T-helper 1 cell (primary cell): ENCODE data around the gene MSL2.
"Not testable (repeated sequence)": the region's sequence is repeated elsewhere in the genome, so short reads cannot be mapped to it uniquely, and the experiment has no call there.

Experiments used
- DNase-seq, 5 donors: peaks; one replicate each; pipeline ENCODE4 v3.0.0-alpha.2; 2012 to 2020

The MSL2 gene

DNA sequence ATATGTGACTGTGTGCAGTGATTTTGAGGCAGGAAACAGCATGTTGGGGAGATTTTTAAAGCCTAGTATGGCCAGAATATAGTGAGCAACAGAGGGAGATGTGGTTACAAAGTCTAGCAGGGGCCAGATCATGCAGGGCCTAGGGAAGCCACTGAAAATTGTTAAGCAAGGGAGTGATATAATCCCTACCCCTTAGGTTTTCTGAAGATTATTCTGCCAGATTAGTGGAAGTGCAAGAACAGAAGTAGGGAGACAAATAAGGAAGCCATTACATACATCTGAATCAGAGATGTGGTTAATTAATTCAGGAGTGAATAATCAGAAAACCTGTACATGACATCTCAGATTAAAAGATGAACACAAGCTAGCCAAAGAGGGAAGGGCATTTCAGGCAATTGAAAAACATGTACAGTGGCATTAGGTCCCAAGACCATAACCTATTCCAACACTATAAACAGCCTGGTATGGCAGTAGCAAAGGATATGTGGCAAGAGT lies 54.8 kb downstream of the MSL2 start:
- DNase-seq = no peak

DNA sequence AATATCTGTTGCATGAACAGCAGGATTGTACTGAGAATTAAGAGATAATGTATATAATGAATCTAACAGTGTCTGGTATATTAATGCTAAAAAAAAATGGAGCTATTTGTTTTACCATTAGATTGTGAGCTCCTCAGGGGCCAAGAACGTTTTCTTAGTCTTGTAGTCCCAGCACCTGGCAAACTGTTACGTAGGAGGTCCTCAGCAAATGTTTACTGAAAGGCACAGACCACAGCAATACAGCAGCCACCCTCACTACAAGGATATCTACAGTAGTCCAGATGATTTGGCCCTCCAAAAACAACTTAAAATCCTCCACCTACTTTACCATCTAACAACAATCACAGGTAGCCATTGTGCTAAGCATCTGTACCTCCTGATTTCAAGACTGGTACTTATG lies 59.7 kb downstream of the MSL2 start:
- no peak for DNase-seq

DNA sequence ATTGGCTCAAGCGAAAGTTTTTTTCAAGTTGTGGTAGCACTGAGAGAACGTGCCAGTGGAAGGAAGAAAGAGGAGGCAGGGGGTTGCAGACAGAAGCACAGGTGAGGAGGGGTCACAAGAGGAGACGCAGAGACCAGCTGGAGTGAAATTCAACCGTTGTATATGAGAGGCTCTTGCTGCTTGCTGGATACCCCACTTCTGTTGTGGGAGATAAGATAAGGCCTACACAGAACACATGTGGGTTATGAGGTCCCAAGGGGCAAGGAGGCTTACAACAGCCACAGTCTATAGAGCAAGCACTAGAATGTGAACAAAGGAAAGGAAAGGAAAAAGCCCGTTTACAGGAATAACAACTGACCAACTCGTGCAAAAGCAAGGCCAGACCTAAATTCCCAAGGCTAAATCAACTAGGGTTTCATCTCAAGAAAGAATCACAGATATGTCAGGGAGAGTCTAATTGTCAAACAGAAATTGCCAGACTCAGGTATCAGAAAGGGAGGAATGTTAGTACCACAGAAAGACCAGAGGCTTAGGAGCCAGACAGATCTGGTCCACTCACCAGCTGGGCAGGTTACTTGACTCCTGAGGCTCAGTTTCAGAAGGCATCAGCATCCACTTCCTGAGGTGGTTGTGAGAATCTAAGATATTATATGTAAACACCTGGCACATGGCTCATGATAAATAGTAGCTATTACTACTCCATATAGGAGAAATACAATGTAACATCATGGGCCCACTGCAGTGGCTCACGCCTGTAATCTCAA lies 60.9 kb downstream of the MSL2 start:
- no peak for DNase-seq

DNA sequence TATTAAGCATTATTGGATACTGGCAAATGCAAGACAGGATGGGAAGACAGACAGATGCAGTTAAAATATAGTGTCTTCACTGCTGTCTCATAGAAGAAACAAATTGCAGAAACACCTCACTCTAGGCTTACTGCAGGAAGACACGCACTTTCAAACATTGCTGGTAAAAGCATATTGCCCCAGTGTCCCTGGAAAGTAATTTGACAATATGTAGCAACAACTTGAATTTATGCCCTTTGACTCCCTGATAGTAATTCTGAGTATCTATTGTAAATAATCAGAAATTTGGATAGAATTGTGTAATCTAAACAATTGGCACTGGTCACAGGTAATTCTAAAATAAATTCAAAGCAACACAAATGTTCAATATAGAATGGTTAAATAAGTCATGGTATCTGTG lies 62.0 kb downstream of the MSL2 start:
- no peak for DNase-seq

DNA sequence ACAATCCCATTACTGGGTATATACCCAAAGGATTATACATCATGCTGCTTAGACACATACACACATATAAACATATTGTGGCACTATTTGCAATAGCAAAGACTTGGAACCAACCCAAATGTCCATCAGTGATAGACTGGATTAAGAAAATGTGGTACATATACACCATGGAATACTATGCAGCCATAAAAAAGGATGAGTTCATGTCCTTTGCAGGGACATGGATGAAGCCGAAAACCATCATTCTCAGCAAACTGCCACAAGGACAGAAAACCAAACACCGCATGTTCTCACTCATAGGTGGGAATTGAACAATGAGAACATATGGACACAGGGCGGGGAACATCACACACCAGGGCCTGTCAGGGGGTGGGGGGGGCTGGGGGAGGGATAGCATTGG lies 64.5 kb downstream of the MSL2 start:
- DNase-seq = not testable (repeated sequence)

DNA sequence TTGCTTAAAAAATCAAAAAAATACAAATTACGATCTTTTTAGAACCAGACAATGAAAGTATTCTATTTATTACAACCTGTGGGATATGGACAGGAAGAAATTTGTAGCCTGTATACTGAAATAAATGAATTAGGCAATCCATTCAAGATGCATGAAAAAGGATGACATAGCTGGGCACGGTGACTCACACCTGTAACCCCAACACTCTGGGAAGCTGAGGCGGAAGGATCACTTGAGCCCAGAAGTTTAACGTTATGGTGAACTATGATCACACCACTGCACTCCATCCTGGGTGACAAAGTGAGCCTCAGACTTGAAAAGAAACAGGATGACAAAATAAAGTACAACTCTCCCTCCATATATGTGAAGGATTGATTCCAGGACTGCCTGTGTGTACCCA lies 74.1 kb downstream of the MSL2 start:
- DNase-seq = no peak

DNA sequence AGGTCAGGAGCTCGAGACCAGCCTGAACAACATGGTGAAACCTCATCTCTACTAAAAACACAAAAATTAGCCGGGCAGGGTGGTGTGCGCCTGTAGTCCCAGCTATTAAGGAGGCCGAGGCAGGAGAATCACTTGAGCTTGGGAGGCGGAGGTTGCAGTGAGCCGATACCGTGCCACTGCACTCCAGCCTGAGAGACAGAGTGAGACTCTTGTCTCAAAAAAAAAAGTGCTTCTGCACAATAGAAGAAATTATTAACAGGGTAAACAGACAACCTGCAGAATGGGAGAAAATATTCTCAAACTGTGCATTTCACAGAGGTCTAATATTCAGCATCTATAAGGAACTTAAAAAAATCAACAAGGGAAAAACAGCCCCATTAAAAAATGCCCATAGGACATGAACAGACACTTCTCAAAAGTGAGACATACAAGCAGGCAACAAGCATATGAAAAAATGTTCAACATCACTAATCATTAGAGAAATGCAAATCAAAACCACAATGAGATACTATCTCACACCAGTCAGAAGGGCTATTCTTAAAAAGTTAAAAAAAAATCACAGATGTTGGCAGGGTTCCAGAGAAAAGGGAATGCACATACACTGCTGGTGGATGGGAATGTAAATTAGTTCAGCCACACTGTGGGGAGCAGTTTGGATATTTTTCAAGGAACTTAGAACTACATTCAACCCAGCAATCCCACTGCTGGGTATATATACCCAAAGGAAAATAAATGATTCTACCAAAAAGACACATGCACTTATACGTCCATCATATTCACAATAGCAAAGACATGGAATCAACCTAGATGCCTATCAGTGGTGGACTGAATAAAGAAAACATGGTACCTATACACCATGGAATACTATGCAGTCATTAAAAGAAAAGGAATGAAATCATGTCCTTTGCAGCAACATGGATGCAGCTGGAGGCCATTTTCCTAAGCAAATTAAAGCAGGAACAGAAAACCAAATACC lies 75.5 kb downstream of the MSL2 start:
- DNase-seq = no peak

DNA sequence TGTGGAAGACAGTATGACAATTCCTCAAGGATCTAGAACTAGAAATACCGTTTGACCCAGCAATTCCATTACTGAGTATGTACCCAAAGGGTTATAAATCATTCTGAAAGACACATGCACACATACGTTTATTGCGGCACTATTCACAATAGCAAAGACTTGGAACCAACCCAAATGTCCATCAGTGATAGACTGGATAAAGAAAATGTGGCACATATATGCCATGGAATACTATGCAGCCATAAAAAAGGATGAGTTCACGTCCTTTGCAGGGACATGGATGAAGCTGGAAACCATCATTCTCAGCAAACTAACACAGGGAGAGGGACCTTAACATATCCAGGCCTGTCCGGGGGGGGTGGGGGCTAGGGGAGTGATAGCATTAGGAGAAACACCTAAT lies 76.4 kb downstream of the MSL2 start:
- DNase-seq = not testable (repeated sequence)

DNA sequence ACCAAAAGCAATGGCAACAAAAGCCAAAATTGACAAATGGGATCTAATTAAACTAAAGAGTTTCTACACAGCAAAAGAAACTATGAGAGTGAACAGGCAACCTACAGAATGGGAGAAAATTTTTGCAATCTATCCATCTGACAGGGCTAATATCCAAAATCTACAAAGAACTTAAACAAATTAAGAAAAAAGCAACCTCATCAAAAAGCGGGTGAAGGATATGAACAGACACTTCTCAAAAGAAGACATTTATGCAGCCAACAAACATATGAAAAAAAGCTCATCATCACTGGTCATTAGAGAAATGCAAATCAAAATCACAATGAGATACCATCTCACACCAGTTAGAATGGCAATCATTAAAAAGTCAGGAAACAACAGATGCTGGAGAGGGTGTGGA lies 76.8 kb downstream of the MSL2 start:
- DNase-seq = not testable (repeated sequence)

DNA sequence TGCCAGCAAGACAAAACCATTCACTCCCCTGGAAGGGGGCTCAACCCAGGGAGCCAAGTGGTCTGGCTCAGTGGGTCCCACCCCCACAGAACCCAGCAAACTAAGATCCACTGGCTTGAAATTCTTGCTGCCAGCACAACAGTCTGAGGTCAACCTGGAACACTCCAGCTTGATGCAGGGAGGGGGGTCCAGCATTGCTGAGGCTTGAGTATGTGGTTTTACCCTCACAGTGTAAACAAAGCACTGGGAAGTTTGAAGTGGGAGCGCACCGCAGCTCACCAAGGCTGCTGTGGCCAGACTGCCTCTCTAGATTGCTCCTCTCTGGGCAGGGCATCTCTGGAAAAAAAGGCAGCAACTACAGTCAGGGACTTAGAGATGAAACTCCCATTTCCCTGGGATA lies 81.7 kb downstream of the MSL2 start:
- no peak for DNase-seq

DNA sequence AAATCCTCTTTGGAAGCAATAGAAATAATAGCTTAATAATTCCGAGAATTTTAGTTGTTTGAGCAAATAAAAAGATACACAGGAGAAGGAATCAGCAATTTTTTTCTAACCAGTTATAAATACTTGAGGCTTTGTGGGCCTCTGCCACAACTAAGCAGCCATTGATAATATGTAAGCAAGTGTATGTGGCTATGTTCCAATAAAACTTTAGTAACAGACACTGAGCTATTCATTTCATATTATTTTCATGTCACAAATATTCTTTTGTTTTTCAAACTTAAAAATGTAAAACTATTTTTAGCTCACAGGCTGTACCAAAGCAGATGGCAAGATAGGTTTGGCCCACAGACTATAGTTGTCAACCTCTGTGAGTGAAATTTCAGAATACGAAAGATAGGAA lies 85.7 kb downstream of the MSL2 start:
- DNase-seq = no peak

DNA sequence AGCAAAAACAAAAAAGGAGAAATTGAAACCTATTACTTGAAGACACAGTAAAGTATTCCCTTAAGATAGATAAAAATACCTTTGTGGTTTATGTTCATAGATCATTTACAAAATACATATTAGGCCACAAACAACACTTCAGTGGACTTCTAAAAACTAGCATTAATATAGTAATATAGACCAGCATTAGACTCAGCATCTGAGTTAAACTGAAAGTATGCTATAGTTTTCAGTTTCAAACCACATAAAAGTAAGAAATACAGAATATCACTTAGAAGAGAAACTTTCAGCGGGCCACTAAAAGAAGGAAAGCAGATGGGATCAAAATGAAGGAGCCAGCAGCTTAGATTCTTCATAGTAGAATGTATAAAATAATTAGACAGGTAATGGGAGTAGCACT lies 86.6 kb downstream of the MSL2 start:
- DNase-seq = peak in 1 of 5 donors; percentile 12

DNA sequence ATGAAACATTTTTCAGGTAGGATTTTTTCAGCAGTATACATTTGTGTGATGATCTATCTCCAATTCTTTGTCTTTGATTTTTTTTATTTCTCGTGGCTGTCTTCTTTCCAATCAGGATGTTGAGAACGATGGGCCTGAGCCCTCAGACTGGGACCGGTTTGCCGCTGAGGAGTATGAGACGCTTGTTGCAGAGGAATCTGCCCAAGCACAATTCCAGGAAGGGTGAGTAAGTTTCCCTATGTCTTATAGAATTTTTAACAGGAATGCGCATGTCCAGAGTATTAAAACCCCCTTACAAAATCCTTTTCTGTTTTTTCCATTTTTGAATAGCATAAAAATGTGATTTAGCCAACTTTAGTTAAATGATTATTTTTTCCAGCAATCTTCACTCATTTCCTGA lies 90.0 kb downstream of the MSL2 start:
- DNase-seq = no peak

DNA sequence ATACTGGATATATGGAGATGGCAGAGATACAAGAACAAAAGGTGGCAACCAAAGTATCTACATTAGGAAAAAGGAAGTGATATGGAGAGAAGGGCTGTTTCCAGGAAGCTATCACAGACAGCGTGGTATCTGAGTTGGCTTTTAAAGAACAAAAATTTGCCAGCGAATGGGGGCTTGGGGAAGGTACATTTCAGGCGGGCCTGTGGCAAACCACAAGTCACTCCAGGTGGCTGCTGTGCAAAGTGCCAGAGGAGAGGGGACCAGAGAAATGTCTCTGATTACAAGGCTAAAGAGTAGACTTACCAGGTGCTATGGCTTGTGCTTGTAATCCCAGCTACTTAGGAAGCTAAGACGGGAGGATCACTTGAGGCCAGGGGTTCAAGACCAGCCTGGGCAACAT lies 91.1 kb downstream of the MSL2 start:
- no peak for DNase-seq
